LoVo (cell line): Measurements from ENCODE around the gene BRDT.
"Not testable (repeated sequence)": the region's sequence is repeated elsewhere in the genome, so short reads cannot be mapped to it uniquely, and the experiment has no call there.

Experiments
- DNase-seq: peaks from one replicate; pipeline ENCODE4 v3.0.0-alpha.2; 2016; ENCODE audit warnings: low spot score

The BRDT gene

GRCh38 chr1:91993256-91993655 is 44.1 kb downstream of the BRDT start:
- no peak for DNase-seq

- peak; percentile 68 for DNase-seq
Observed at GRCh38 chr1:91997607-91998195, 48.5 kb downstream of the BRDT start.

GRCh38 chr1:92004129-92004528 is 54.9 kb downstream of the BRDT start:
- DNase-seq = no peak

DNA sequence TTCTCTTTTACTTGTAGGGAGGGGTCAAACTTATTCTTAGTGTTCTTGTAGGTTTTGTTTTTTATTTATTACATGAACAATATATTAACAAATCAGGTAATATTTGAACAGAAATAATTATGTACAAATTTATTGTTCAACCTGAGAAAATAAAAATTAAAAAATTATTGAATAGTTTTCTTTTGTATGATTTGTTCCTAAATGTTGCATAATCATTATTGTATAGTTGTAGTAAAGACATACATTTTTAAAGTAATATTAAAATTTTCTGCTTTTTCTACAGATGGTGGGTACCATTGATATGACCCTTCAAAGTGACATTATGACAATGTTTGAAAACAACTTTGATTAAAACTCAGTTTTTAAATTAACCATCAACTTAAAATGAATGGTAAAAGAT is 64.7 kb downstream of the BRDT start:
- no peak for DNase-seq

GRCh38 chr1:92016720-92017316 is 67.6 kb downstream of the BRDT start:
- DNase-seq = no peak

GRCh38 chr1:92017656-92018055 is 68.5 kb downstream of the BRDT start:
- DNase-seq = no peak

DNA sequence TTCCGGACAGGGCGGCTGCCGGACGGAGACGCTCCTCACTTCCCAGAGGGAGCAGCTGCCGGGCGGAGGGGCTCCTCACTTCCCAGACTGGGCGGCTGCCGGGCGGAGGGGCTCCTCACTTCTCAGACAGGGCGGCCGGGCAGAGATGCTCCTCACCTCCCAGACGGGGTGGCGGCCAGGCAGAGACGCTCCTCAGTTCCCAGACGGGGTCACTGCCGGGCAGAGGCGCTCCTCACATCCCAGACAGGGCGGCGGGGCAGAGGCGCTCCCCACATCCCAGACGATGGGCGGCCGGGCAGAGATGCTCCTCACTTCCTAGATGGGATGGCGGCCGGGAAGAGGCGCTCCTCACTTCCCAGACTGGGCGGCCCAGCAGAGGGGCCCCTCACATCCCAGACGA is 76.8 kb downstream of the BRDT start:
- not testable (repeated sequence) for DNase-seq

- no peak for DNase-seq
Observed at GRCh38 chr1:92026806-92027205, 77.6 kb downstream of the BRDT start.

DNA sequence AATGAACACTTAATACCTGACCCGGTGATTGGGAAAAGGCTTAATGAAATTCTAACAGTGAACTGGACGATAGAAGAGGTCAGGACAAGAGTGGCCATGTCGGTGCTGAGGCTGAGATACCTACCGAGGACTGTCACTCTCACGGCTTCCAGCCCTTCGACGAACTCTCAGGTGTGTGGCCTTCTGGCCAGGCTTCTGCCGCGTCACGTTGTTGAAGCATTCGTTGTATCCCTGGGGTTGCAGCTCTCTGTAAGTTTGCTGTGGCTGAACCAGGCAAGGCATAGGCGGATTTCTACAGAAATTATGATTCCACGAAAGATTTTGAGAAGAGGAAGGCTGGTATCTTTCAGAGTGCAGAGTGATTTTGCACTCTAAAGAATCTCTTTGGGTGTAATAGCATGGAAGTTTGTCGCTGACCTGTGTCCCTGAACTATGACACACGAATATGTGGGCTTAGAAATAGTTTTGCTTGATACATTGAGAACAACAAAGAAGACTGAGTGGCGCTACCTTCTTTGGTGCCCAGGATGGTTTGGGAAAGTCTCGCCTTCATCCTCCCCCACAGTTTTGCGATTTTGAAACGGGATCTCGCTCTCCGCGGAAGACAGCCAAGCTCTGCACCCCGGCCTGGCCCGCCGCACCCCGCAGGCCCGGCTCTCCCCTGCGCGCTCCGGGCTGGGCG is 80.2 kb downstream of the BRDT start:
- DNase-seq = peak; percentile 2

GRCh38 chr1:92030656-92031107 is 81.5 kb downstream of the BRDT start:
- DNase-seq = peak; percentile 87

- peak; percentile 1 for DNase-seq
Observed at GRCh38 chr1:92031281-92032110, 82.3 kb downstream of the BRDT start.

DNA sequence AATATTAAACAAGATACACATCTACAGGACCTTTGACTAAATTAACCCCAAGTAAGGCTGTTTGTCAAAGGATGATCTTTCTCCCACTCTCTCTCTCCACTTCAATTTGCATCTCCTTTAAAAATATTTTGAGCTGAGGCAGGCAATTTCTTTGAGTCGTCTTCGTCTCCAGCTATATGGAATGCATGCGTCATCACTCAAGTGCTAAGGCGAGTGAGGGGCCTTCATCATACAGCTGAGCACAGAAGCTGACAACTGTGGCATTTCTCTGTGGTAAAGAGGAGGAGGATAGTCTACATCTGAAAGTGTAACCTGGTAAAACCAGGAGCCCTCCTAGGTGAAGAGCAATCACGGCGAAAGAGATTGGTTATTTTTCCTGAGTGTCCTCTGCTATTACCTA is 88.2 kb downstream of the BRDT start:
- DNase-seq = no peak

GRCh38 chr1:92038695-92039346 is 89.6 kb downstream of the BRDT start:
- no peak for DNase-seq

- DNase-seq = no peak
Observed at GRCh38 chr1:92040971-92041370, 91.8 kb downstream of the BRDT start.

DNA sequence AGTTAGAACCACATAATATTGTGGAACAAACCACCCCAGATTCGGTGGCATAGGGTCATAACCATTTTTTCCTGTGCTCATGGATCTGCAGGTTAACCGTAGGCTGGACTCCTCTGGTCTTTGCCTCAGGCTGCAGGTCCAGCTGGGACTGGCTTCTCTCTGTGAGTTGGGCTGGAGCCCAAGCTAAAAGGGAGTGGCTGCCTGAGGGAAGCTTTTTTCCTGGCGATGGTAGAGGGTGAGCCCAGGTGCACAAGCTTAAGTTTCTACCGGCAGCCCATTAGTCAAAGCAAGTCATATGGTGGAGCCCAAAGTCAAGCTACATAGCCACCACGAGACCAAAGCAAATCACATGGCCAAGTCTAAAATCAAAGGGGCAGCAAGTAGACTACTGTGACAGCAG is 94.4 kb downstream of the BRDT start:
- no peak for DNase-seq

DNA sequence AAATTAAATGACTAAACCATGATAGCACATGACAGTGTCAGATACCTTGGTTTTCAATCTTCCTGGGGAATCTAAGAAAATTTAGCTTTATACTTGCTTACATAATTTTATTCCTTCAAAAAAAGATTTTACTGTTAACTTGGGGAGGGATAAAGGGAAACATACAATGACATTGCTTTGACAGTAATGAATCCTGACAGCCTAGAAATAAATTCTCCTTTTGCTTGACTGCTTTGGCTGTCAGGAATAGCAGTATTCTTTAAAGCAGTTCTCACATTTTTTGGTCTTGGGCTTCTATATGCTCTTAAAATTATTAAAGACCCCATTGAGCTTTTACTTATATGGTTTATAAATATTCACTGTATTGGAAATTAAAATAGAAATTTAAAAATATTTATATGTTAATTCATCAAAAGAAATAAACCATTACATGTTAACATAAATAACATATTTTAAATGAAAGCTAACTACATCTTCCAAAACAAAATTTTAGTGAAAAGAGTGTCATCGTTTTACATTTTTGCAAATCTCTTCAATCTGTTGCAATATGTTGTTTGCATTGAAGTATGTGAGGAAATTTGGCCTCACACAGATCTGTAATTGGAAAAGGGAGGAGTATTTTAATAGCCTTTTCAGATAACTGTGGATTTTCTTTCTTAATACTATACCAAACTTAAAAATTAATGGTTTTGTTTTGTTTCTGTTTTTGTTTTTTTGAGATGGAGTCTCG is 96.7 kb downstream of the BRDT start:
- no peak for DNase-seq

DNA sequence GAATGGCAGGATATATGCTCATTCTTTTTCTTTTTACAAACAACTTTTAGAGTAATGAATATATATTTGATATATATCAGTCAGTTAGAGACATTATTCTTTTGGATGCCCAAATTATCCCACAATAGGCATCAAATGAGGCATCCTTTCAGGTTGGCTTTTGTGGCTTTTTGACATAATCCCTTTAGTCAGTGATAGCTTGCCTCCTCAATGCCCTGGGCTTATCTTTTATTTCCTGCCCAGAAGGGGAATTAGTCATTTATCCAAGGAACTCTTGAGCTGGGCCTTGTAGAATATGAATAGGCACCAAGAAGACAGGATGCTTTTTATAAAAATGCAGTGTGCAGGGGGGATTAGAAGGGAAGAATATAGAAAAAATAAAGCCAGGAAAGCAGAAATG is 102.7 kb downstream of the BRDT start:
- DNase-seq = no peak
